Thyroid gland (tissue), 4 donors: ENCODE results near the gene APCDD1L. TPM values are rescaled to one million over a fixed set of nuclear protein-coding genes. Genes with fewer than 3 reads are reported as not detected.

Source experiments
- DNase-seq, 2 donors: peaks; one replicate each; pipeline ENCODE4 v3.0.0-alpha.2; 2019
- H3K27ac ChIP-seq, 3 donors: fragments of 200-600 bp; sonication (generic); 1 replicate in 2 of 3; 2 replicates in 1 of 3; pipeline ENCODE4 v1.5.1; 2016 to 2019; ENCODE audit warnings: mild to moderate bottlenecking in 1 of 3, moderate library complexity in 1 of 3
- H3K27me3 ChIP-seq: fragments of 200-600 bp; sonication (generic); one replicate; pipeline ENCODE4 v1.5.1; 2019
- H3K36me3 ChIP-seq, 2 donors: fragments of 200-600 bp; sonication (generic); one replicate each; pipeline ENCODE4 v1.5.1; 2016 to 2019
- H3K4me1 ChIP-seq, 2 donors: fragments of 200-600 bp; sonication (generic); one replicate each; pipeline ENCODE4 v1.5.1; 2017 to 2019
- H3K4me3 ChIP-seq, 3 donors: fragments of 200-600 bp; sonication (generic); replicated peaks in 1 of 3; 1 replicate in 2 of 3; 2 replicates in 1 of 3; pipeline ENCODE4 v1.5.1; 2016; ENCODE audit warnings: mild to moderate bottlenecking in 1 of 3
- H3K9me3 ChIP-seq: fragments of 200-600 bp; sonication (generic); one replicate; pipeline ENCODE4 v1.5.1; 2017
- CTCF ChIP-seq, 6 experiments: fragments of 200-600 bp in 3 of 6; fragments of 450-650 bp in 3 of 6; sonication (generic) in 3 of 6; IDR thresholded peaks; one replicate each; pipeline ENCODE4 v1.5.1; 2016 to 2019; ENCODE audit warnings: antibody characterized with exemption in 6 of 6, mild to moderate bottlenecking in 2 of 6, inconsistent platforms in 1 of 6, moderate library complexity in 1 of 6
- POLR2A ChIP-seq, 2 donors: fragments of 450-650 bp; IDR thresholded peaks; one replicate each; pipeline ENCODE4 v1.6.1; 2017; ENCODE audit warnings: antibody characterized with exemption in 2 of 2, mild to moderate bottlenecking in 2 of 2, moderate library complexity in 1 of 2
- WGBS, 2 donors: methylation state at CpG; one replicate each; pipeline ENCODE4 v1.1.5; 2017; 5-methylcytosine and 5-hydroxymethylcytosine counted together
- intact Hi-C: fragments of 100-400 bp; cut with DNase I; formaldehyde crosslinking; loops from one replicate; pipeline ENCODE4 v1.15.1; 2023
- total RNA-seq, 4 donors: library from RNA; depleted of rRNA; stranded (reverse); fragments of >200 nt; gene quantifications; one replicate each; pipeline ENCODE4 v1.2.3, GENCODE V29; 2016

Gene APCDD1L
- total RNA-seq, 4 donors from 2014 or later = 0.11 TPM; not detected in 3

DNA sequence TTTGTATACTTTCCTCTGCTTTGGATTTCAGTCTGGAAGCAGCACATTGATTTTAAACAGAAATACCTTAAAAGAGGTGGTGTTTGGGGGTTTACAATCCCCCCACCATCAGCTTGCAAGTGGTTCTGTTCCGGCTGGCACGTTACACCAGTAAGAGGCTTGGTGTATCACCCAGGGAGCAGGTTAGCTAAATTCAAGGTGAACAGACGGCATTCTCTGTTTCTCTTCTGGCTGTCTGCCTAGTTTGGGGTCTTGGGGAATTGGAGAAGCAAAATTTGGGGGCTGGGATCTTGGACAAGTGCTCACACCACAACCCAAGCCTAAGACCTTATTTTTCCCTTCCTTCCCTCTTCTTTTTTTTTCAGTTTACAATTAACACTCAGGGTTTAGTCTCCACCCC, 7.5 kb upstream of the APCDD1L start:
- Histone ChIP-seq H3K36me3 (no peaks in the 10 kb centered on the region), H3K27me3 (no peaks in the 10 kb centered on the region), H3K9me3 (no peaks in the 10 kb centered on the region), H3K27ac (no peak overlapping the region), H3K4me3 (no peak overlapping the region), H3K4me1 (no peaks in the 10 kb centered on the region)
- no peak for DNase-seq
- TF ChIP-seq CTCF (IDR thresholded peaks at IDR 0.05) (no peak), POLR2A (IDR thresholded peaks at IDR 0.05) (no peak)
- intact Hi-C loops = no loop called here
- 39 to 48% methylated on average over 3 of the region's 3 CpGs for WGBS, 2 donors

GRCh38 chr20:58521763-58522162, 6.6 kb upstream of the APCDD1L start:
- no peak for DNase-seq
- TF ChIP-seq CTCF (IDR thresholded peaks at IDR 0.05) (no peak), POLR2A (IDR thresholded peaks at IDR 0.05) (no peak)
- WGBS, 2 donors = 79 to 82% methylated on average over 10 of the region's 10 CpGs
- Histone ChIP-seq H3K27me3 (no peaks in the 10 kb centered on the region), H3K36me3 (no peaks in the 10 kb centered on the region), H3K9me3 (no peaks in the 10 kb centered on the region), H3K4me1 (no peaks in the 10 kb centered on the region), H3K27ac (no peak overlapping the region), H3K4me3 (no peak overlapping the region)
- intact Hi-C loops = no loop called here

DNA sequence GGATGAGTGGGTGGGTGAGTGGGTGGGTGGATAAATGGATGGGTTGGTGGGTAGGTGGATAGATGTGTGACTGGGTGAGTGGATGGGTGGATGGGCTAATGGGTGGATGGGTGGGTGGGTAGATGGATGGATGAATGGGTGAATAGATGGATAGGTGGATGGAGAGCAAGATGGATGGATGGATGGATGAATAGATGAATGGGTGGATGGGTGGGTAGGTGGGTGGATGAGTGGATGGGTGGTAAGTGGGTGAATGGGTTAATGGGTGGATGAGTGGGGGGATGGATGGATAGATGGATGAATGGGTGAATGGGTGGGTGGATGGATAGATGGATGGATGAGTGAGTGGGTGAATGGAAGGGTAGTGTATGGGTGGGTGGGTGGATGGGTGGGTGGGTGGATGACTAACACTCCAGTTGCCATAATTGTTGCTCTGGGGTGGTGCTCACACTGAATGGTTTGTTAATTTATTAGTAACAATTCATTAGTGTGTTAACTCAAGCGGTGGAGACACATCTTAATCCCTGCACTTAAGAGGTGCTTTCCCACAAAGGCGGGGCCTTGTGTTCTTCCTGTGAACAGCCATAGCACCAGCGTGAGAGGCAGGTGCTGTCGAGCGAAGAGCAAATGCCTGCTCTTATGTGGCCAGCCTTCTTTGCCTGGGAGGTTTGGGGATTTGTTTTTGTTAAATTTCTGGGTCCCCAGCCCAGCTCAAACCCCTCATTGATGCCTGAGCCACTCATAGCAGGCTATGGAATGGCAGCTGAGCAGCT, 4.9 kb upstream of the APCDD1L start:
- Histone ChIP-seq H3K36me3 (no peaks in the 10 kb centered on the region), H3K9me3 (no peaks in the 10 kb centered on the region), H3K4me3 (no peak overlapping the region), H3K27me3 (no peaks in the 10 kb centered on the region), H3K27ac (no peak overlapping the region), H3K4me1 (no peaks in the 10 kb centered on the region)
- WGBS, 2 donors = 47 to 57% methylated on average over 5 of the region's 5 CpGs
- intact Hi-C loops = no loop called here
- no peak for TF ChIP-seq POLR2A (IDR thresholded peaks at IDR 0.05)
- no peak for TF ChIP-seq CTCF (IDR thresholded peaks at IDR 0.05)
- no peak for DNase-seq

- Histone ChIP-seq H3K4me1 (no peaks in the 10 kb centered on the region), H3K9me3 (no peaks in the 10 kb centered on the region), H3K36me3 (no peaks in the 10 kb centered on the region), H3K4me3 (no peak overlapping the region), H3K27ac (no peak overlapping the region), H3K27me3 (peaks cover 2% of the 10 kb centered on the region)
- WGBS, 2 donors = 80 to 91% methylated on average over 5 to 7 of the region's 7 CpGs
- DNase-seq = no peak
- no peak for TF ChIP-seq CTCF (IDR thresholded peaks at IDR 0.05)
- TF ChIP-seq POLR2A (IDR thresholded peaks at IDR 0.05) = no peak
- intact Hi-C loops = no loop called here
These were observed 3.8 kb upstream of the APCDD1L start for GRCh38 chr20:58518896-58519593.

GRCh38 chr20:58518387-58518786, 3.2 kb upstream of the APCDD1L start:
- intact Hi-C loops = no loop called here
- WGBS, 2 donors = 44 to 60% methylated on average over 10 to 11 of the region's 11 CpGs
- DNase-seq = no peak
- Histone ChIP-seq H3K4me1 (no peaks in the 10 kb centered on the region), H3K36me3 (no peaks in the 10 kb centered on the region), H3K4me3 (no peak overlapping the region), H3K9me3 (no peaks in the 10 kb centered on the region), H3K27me3 (peaks cover 3% of the 10 kb centered on the region), H3K27ac (no peak overlapping the region)
- TF ChIP-seq CTCF (IDR thresholded peaks at IDR 0.05) = no peak
- TF ChIP-seq POLR2A (IDR thresholded peaks at IDR 0.05) = no peak
